Epithelial cell of proximal tubule (primary cell): ENCODE measurements around the gene ZC3H11A. TPM values are rescaled to one million over a fixed set of nuclear protein-coding genes. Genes with fewer than 3 reads are reported as not detected.

Experiments used
- DNase-seq: peaks from one replicate; pipeline ENCODE4 v3.0.0-alpha.2; 2011; ENCODE audit warnings: low read depth
- H3K4me3 ChIP-seq: 2 replicates; pipeline ENCODE4 v1.5.1; 2011; ENCODE audit warnings: low read depth, mild to moderate bottlenecking, low read length
- total RNA-seq: library from RNA; depleted of rRNA; stranded (reverse); fragments of >200 nt; gene quantifications from 2 replicates; pipeline ENCODE4 v1.2.3, GENCODE V29; 2015
- TF ChIP-seq, protein P1 (sequence below): conservative IDR thresholded peaks from 2 replicates; pipeline ENCODE4 v1.5.1; 2012; ENCODE audit warnings: low read depth, mild to moderate bottlenecking, low read length

Gene ZC3H11A
- total RNA-seq, 1 donor from 2014 or later, result 56.8 TPM

DNA sequence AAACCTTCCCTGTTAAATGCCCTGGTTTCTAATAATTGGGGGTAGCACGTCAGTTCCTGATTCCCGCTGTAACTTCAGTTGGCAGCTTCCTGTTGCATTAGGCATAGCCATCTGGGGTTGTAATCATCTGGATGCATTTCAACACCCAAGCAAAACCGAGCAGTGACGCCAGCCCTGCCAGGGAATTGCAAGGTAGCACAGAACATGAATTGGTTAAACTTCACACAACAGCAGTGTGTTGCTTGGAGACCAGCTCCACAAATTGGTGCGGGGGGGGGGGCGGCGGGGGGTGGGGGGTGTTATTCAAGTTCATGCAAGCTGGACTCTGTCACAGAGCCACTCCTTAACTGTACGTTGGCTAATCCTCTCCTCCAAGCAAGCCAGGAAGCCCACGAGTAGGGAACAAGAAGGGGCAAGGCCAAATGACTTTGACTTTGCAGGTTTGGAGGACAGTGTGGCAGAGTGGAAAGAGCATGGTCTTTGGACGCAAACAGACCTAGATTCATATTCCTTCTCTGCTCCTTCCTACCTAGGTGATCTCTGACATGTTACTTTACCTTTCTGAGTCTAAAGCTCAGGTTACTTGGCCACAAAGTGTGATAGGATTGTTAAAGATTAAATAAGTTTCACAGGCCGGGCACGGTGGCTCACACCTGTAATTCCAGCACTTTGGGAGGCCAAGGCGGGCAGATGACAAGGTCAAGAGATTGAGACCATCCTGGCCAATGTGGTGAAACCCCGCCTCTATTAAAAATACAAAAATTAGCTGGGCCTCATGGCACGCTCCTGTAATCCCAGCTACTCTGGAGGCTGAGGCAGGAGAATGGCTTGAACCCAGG lies 25.7 kb upstream of the ZC3H11A start:
- TF ChIP-seq, protein P1, sequence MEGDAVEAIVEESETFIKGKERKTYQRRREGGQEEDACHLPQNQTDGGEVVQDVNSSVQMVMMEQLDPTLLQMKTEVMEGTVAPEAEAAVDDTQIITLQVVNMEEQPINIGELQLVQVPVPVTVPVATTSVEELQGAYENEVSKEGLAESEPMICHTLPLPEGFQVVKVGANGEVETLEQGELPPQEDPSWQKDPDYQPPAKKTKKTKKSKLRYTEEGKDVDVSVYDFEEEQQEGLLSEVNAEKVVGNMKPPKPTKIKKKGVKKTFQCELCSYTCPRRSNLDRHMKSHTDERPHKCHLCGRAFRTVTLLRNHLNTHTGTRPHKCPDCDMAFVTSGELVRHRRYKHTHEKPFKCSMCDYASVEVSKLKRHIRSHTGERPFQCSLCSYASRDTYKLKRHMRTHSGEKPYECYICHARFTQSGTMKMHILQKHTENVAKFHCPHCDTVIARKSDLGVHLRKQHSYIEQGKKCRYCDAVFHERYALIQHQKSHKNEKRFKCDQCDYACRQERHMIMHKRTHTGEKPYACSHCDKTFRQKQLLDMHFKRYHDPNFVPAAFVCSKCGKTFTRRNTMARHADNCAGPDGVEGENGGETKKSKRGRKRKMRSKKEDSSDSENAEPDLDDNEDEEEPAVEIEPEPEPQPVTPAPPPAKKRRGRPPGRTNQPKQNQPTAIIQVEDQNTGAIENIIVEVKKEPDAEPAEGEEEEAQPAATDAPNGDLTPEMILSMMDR, result no peak
- DNase-seq, result peak; percentile 93

GRCh38 chr1:203771901-203772301 lies 23.5 kb upstream of the ZC3H11A start:
- TF ChIP-seq, protein P1, result no peak
- H3K4me3 ChIP-seq, result no peak overlapping the region

More for the DNA sequence above, 25.7 kb upstream of the ZC3H11A start:
- peak overlapping the region; percentile 21 for H3K4me3 ChIP-seq

GRCh38 chr1:203772836-203773235 lies 22.6 kb upstream of the ZC3H11A start:
- TF ChIP-seq, protein P1, result no peak
- no peak overlapping the region for H3K4me3 ChIP-seq
- DNase-seq, result no peak

More at GRCh38 chr1:203771901-203772301, 23.5 kb upstream of the ZC3H11A start:
- no peak for DNase-seq

DNA sequence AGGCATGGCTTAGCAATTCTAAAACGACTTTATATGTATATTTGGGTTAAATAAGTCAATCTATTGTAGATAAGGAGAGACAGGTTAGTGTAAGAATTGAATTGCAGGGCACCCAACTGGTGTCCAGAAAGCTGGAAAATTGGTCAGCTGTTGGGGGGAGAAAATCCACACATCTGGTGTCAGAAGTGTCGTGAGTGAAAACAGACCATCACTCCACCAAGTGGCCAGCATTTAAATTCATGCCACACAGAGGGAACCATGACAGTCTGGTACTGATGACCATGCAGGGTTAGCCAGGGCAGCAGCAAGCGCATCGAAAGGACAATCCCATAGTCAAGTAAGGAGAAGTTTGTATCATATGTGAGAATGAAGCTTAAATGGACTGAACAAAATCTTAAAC lies 18.8 kb upstream of the ZC3H11A start:
- no peak for DNase-seq
- TF ChIP-seq, protein P1, result peak; percentile 41

DNA sequence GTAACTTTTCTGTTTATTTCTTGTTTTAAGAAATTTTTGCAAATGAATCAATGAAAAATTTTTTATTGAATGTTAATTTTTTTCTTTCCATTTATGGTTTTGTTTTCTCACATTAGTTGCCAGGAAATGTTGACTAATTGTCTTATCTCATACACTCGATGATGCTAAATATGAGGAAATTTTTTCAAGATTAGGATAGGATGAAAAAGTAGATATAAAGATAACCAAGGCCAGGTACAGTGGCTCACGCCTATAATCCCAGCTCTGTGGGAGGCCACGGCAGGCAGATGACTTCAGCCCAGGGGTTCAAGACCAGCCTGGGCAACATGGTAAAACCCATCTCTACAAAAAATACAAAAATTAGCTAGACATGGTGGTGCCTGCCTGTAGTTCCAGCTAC lies 17.8 kb upstream of the ZC3H11A start:
- no peak overlapping the region for H3K4me3 ChIP-seq
- TF ChIP-seq, protein P1, result no peak
- DNase-seq, result no peak

More for the DNA sequence above, 18.8 kb upstream of the ZC3H11A start:
- H3K4me3 ChIP-seq, result no peak overlapping the region

GRCh38 chr1:203778146-203778545 lies 17.3 kb upstream of the ZC3H11A start:
- no peak for DNase-seq
- H3K4me3 ChIP-seq, result no peak overlapping the region
- TF ChIP-seq, protein P1, result no peak

DNA sequence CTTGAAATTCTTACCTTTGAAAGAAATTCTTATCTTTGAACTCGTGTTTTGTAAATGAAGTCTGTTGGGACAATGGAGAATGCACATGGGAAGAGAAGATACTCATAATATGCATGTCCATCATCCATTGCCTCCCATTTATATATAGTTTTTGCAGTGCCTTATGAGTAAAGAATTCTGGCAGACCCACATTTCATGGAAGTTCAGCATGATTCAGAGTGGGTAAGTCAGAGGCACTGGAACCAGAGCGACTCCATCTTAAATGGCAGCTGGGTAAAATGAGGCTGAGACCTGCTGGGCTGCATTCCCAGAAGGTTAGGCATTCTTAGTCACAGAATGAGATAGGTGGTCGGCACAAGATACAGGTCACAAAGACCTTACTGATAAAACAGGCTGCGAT lies 16.6 kb upstream of the ZC3H11A start:
- TF ChIP-seq, protein P1, result no peak
- H3K4me3 ChIP-seq, result no peak overlapping the region
- no peak for DNase-seq
